GM12801 (cell line): ENCODE results near the gene F13A1.

Experiments used
- CTCF ChIP-seq: IDR thresholded peaks from one replicate; pipeline ENCODE4 v1.5.1; 2011; ENCODE audit warnings: control low read depth; ENCODE audit not compliant: insufficient read length; ENCODE audit errors: extremely low read depth

The F13A1 gene

GRCh38 chr6:6285679-6286078, 34.8 kb downstream of the F13A1 start:
- no peak for TF ChIP-seq CTCF

GRCh38 chr6:6284221-6284966, 36.1 kb downstream of the F13A1 start:
- no peak for TF ChIP-seq CTCF

DNA sequence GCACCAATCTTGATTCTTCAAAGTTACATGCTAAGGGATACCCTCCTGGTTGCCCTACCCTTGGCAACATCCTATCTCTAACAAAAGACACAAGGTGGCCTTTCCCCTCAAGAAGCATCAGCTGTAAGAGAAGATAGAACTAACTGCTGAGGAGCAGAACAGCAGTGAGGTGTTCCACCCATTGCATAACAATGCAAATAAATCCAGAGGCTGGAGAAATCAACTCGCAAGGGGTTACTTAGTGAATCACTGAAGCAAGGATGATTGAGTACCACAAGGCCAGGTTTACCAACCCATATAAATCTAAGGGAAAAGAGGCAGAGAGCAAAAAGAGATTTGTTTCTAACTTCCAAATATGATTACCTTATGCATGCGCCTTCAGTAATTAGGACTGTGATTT, 36.7 kb downstream of the F13A1 start:
- TF ChIP-seq CTCF = no peak

DNA sequence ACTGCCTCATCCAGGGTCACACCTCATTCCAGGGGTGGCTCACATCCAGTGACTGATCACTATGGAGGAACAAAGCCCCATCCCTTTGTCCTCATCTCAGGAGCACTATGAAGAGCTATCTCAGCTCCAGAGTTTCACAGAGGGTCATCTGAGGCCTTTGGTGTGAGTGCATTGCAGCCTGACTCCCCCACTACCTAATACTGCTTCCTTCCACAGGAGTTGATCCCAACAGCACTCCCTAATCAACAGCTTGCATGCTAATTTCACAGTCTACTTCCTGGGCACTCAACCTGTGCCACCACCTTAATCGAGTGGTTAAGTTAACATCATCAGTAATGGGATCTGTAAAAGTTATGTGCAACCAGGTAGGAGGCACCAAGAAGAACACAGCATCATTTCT, 37.7 kb downstream of the F13A1 start:
- no peak for TF ChIP-seq CTCF

DNA sequence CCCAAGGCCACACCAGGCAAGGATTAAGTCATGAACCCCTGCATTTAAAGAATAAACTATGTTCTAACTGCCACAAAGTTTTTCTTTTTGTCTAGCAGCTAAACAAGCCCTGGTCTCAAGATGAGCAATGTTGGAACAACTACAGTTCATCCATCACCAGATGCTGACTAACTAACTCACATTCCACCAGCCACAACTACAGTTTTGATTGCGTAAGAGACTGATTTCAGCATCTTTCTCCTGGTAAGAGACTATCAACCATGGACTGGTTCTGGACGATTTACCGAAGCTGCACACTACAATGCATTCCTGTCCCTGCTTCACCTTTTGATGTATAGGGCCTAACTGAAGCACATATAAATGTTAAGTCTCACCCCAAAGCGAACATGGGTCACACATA, 43.0 kb downstream of the F13A1 start:
- TF ChIP-seq CTCF = no peak

DNA sequence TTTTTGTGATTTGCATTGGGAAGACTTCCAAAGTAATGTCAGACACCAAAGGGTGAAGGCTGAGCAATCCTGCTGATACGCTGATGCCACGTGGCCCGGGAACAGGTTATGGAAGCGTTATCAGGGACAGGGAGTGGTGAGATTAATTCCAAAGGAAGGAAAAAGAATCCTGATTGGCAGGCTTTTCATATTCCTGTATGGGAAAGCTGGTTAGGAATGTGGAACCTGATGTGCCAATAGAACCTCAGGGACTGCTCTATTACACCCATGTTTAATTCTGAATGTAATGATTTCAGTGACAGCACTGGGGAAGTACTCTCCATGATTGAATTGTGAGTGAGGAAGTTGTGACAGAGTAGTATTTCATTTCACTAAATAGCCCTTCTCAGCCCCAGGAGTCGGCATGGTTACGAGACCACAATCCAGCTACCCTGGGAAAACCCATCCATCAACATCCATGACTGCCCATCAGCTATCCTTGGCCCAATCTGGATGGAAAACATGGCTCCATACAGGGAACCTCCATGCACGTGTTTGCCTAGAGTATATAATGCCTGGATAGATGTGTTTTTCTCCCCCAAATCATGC, 49.4 kb downstream of the F13A1 start:
- TF ChIP-seq CTCF = no peak

- TF ChIP-seq CTCF = no peak
Measured at GRCh38 chr6:6260196-6260722, 60.2 kb downstream of the F13A1 start.
